ENCODE results near the gene ZNF385B.
"Not testable (repeated sequence)": the region's sequence is repeated elsewhere in the genome, so short reads cannot be mapped to it uniquely, and the experiment has no call there.

ZNF385B gene

DNA sequence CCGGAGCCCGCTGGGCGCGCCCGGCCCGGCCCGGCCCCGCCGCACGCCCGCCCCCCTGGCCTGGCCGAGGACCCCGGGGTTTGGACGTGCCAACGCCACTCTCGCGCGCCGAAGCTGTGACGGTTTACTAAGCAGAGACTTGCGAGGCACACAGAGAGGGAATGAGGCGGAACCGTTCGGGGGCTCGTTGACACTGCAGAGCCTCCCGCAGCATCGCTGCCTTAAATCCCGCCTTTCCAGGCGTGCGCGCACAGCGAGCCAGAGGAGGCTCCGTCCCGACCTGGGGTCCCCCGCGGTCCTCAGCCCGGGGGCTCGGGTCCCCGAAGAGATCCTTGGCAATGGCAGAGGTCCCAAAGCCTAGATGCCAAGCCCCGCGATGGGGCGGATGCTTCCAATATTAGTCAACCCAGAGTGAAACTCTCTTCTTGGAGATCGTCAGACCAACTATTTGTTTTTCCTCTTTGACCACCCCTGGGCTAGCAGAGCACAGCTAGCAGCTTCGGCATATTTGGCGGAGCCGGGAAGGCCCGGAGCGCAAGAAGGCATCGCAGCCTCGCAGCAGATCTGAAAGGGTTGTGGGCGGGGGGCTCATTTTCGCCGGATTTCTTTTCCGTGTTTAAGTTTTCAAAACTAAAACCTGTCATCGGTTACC lies at the start of gene ZNF385B:
Gene ZNF385B (minus strand): TSS at position 197 of the 652 bp plus-strand sequence.
- no peak for DNase-seq

DNA sequence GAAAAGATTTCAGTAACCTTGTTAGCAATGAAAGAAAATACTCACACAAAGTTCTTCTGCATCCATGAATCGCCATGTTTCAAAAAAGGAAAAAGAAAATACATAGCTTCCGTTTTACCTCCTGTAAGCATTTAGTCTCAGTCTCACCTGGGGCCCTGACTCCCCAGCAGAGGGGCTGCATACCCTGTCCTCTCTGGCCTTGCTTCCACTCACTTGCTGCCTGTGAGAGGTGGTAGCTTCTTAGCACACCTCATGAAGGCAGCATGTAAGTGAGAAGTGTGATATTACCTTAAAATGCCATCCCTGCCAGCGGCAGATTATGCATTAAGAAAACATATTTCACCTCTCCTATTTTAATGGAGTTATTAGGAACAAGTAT lies 49.3 kb upstream of the ZNF385B start:
- DNase-seq: no peak

DNA sequence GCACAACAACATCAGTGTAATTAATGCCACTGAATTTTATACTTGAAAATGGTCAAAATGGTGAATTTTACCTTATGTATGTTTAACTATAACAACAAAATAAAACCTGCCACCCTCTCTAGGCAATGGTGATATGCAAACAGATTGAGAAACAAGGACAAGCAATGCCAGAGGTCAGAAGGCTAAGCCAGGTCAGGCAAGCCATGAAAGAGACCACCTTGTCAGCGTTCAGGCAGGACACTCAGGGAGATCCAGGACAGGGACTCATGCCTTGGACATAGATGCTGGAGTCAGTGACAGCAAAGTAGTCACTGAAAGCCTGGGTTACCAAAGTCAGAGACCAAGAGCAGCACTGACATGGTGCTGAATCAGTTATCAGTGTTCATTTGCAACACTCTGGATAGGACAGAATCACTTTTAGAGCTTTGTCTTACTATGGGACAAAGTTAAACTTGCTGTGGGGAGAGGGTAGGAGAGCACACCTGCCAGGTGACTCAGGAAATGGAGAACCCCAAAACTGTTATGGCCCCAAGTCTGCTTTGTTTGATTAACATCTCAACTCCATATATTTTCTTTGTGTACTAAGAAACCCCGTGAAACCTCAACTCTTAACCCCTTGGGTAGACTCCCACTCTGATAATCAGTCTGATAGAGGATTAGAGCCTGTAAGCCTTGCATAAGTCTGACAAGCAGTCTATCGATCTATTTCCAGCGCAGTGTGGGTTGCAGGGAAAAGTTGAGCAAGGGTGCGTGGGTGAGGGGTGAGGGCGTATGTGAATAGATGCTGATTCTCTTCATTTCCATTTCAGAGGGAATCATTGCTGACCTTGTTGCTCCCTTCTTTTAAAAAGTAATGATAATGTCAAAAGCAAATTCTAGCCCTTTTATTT lies 48.7 kb upstream of the ZNF385B start:
- DNase-seq: no peak

DNA sequence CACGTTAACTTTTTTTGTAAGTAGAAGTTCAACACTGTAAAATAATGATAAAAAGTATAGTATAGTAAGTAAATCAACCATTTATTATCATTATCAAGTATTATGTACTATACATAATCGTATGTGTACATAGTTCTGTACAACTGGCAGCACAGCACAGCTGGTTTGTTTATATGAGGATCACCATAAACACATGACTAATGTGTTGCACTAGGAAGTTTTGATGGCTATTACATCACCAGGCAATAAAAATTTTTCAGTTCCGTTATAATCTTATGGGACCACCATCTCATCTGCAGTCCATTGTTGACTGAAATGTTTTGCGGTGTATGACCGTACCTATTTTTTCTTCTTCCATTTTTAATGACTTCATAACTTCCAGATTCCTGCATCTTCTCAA lies 39.2 kb upstream of the ZNF385B start:
- no peak for DNase-seq

DNA sequence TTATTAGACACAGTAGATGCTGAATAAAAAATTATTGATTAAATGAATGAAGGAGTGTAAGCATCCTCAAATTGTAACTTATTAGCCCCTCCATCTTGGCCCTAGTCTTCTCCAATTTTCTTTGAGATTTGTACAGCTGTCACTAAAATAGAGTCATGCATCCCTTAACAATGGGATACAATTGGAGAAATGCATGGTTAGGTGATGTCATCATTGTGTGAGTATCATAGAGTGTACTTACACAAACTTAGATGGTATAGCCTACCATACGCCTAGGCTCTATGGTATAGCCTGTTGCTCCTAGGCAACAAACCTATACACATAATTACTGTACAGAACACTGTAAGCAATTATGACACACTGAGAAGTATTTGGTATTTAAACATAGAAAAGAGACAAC lies 38.3 kb upstream of the ZNF385B start:
- no peak for DNase-seq

DNA sequence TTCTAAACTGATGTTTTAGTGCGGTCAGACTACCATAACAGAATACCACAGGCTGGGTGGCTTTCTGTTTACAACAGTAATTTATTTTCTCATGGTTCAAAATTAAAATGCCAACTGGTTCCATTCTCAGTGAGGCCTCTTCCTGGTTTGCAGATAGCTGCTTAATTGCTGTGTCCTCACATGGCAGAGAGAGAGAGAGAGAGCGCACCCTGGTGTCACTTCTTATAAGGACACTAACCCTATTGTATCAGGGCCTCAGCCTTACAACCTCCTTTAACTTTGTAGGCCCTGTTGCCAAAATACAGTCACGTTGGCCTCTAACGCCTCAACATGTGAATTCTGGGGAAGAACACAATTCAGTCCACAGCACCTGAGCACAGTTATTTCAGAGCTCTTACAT lies 37.5 kb upstream of the ZNF385B start:
- DNase-seq: no peak

DNA sequence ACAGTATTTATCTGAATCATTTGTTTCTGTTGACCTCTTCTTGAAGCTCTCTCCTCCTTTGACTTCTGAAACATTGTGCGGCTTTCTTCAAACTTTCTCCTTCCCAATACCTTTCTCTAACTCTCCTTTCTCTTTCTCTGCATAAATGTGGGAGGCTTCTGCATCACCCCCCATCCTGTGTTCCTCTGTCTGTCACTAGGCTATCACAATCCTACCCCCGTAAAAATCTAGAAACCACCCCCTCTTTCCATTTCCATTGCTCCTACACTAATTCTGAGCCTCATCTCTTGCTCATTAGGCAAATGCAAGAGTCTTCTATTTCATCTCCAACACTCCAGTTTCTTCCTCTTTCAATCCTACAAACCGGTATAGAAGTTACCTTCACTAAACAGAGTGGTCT lies 32.2 kb upstream of the ZNF385B start:
- no peak for DNase-seq

DNA sequence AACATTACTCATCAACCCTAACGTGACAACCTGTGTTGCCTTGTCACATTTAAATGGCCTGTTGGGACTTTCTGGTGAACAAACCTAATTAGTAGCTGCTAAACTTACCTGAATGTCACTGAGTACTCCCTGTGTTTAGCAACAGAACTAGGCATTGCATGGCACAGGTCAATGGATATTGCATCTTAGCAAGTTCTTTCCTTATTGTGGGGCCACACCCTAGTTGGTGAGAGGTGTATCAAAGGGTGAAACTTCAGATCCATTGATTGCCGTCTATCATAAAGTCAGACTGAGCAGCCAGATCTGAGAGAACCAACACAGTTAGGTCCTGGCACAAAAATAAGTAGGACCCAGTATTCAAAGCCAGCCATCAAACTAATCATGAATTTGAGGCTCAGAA lies 29.8 kb upstream of the ZNF385B start:
- DNase-seq: no peak

DNA sequence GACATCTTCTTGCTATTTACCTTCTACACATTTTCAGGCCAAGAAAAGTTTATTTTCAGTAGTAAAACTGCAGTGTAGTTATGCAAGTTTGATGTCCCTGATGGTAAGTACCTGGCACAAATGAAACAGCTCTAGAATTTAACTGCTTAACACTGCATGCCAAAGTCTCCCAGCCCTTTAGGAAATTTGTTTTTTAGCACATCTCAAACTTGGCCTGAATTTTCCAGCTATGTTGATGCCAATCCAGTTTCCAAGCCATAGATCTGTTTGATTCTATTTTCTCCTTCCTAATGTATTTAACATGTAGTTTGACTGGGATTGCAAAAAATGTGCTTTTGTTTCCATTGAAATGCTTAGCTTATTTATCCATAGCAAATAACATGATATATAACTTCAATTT lies 29.3 kb upstream of the ZNF385B start:
- DNase-seq: no peak

DNA sequence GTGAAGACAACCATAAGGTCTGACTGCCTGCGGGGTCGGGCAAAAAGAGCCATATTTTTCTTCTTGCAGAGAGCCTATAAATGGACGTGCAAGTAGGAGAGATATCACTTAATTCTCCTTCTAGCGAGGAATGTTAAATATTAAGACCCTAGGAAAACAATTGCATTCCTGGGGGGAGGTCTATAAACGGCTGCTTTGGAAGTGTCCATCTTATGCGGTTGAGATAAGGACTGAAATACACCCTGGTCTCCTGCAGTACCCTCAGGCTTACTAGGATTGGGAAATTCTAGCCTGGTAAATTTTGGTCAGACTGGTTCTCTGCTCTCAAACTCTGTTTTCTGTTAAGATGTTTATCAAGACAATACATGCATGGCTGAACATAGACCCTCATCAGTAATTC lies 27.2 kb upstream of the ZNF385B start:
- DNase-seq: not testable (repeated sequence)

DNA sequence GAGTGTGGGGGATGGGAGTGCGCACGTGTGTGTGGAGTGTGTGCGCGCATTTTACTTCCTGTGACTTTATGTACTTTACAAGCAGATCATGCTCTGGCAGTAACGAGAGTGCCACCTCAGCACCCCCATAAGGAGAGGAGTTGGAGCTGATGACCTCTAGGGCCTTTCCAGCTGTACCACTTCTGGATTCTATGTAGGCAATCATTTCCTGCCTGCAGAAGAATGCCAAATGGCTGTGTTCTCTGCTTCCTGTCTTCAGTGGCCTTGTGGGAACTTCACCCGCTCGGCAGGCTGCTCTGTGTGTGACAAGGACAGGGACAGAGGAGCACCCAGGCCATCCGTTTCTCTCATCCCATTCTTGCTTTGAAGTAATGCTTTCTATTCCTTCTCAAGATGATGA lies 22.8 kb upstream of the ZNF385B start:
- DNase-seq: no peak

DNA sequence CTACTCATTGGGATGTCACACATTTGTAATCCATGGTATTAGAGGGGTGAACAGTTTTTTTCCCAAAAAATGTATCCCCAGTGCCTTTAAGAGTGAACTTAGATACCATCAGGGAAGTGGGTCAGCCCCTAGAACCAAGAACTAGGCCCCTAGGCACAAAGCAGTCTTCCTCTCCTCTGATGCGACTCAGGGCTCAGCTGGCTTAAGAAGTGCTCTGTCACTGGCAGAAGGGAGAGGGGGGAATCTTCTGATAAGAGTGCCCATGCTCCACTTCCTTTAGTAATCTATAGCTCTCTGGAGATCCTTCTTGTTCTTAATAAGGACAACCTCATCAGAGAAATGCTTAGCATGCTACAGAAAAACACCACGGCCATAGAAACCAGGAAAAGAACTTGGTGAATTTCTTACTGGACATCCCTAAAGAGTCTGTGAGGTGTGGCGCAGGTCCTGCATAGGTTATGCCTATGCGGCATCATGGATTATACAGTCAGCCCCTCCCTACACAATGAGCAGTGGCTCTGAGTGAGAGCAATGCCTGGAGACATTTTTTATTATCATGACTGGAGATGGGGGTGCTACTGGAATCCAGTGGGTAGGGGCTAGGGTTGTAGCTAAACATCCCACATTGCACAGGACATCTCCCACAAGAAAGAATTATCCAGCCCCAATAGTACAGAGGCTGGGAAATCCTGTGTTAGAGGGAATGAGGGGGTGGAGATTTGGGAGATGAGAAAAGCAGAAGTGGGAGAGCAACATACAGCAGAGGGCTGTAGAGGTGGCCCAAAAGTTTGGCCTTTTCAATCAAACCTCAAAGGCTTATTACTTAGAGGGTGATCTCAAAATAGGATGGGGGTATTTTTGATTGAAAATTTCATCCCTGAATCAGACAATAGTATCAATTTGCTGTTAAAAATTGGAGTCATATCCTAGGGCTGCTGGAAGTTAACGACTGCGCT lies 21.7 kb upstream of the ZNF385B start:
- no peak for DNase-seq

DNA sequence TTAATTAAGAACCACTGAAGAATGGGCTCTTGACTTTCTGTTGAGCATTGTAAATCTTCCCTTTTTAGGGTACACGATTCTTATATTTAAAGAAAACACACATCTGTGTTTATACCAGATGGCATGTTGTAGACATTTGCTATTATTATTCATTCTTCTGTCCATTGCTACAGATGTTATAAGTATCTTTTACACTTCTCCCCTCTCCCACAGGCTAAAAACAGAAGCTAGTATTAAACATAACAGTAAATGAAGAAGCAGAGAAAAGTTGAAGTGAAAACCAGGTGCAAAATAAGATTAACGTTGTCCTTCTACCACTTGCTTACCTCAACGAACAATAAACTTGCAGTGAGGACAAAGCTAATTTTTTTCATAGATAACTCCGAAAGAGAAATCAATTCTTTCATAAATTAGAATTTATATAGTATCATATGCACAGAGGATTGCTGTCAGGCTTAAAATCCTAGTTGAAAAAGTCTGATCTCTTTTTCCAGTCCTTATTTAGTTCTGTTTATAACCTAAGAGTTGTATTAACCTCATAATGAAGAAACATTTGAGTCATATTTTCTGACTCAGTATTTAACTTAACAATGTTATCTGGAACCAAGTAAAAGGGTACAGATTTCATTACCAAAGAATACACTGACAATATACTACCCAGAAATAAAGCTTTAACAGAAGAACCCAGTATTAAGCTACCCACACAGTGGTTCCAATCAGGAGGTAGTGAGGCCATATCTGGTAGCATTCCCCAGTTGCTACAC lies 16.4 kb upstream of the ZNF385B start:
- DNase-seq: no peak

DNA sequence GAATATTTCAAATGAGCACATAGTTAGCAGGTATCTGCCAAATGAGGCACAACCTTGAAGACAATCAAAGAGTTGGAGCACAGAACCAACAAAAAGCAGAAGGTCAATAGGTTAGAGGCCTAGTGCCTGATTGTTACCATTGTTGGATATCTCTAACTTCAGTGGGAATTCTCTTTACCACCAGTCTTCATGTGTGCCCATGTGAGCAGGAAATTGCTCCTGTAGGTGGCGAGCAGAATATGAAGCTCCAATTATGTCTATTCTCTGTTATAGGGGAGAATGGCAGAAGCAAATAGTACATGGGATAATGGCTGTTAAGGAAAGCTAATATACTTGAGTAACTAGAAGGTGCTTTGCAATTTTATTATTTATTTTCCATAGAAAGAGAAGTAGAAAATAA lies 14.9 kb upstream of the ZNF385B start:
- no peak for DNase-seq

DNA sequence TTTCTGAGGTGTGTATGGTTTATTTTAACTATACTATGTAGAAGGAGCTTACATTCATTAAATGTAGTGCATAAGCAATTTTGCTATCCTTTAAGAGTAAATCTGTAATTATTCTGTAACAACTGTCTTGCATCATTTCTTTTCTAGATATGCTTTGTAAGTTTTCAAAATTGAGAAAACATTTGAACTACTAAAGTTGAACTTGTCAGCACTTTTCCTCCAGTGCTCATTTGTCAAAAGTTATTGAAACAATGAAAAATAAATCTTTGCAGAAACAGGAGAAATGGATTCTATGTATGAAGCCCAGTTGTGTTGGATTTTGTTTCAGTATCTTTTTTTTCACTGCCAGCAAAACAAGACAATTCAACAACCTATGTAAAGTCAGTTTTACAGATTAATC lies 14.5 kb upstream of the ZNF385B start:
- DNase-seq: no peak

DNA sequence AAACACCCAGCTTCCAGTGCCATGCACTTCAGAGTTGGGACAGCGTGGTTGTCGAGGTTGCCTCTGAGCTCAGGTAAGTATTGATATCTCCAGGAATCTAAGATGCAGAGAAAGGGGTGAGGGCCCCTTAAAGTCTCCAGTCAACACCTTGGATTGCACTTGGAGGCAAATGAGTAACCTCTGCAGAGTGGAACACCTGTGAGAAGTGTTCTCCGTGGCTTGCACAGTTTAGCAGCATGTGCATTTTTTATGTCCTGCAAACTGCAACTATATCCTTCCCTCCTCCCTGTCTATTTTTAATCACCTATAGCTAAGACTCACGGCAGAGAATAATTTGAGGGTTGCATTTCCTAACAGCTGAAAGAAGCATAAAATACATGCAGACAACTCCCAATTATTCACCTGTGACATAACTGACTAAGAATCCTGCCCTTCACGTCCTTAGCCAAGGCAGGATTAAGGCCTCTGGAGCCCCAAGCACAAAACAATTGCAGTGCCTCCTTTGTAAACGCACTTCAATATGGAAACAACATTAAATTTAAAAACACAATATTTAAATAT lies 1.6 kb upstream of the ZNF385B start:
- no peak for DNase-seq

DNA sequence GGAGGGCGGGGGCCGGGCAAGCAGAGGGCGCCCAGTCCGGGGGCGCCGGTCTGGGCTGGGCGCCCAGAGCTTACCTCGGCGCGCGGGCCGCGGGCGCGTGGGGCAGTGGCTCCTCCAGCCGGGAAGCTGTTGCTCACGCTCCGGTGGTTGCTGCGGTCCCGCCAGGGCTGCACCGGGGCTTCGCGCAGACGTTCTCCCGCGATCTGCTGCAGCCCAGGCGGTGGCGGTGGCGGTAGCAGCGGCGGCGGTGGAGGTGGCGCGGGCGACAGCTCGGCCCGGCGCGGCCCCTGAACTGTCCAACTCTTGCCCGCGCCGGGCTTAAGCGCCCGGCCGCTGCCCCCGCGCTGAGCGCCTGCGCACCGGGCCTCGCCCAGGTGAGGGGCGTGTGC lies 391 bp downstream of the ZNF385B start:
- DNase-seq: no peak

DNA sequence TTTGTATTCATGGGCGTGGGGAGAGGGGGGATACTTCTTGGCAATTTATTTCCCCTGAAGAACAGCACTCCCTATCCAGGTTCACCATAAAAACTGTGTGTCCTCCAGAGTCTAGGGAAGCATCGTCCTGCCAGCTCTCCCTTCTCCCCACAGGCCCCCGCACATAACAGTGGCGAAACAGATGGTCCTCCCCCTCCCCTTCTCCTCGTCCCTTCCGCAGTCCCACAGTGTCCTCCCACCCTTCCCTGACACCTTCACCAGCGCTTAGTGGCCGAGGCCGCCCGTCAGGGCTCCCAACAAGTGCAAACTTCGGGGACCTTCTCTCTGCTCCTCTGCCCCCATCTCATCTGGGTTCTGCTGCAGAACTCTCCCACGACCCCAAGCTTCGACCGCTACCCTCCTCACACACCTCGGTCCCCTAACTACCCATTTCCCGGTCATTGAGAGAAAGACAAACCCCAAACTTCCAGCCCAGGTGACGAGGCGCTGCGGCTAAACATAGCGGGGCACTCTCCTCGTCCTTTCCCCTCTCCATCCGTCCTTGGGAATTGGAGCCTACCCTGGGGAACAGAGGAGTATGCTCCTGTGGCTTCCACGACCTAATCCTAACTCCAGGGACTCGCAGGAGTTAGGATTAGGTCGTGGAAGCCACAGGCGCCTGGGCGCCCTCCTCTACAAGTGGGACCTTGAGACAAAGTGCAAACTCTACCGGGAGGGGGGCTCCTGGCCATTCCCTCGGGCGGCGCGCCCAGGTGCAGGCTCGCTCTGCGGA lies 971 bp downstream of the ZNF385B start:
- no peak for DNase-seq

DNA sequence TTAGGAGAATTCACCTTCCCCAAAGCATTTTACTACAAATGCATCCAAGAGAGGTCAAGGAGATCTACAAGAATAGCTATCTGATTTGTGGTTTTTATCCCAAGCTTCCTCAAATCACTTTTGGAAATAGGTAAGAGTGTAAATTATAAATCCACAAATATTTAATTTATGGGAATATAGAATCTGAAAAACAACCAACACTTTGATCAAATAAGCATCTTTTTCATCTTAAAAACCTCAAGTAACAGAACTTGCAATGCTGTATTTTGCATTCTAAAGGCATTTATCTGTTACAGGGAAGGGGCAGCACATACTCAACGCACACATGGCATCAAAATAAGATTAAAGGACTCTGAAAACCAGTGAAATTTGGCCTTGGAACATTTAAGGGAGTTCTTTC lies 1.9 kb downstream of the ZNF385B start:
- no peak for DNase-seq

DNA sequence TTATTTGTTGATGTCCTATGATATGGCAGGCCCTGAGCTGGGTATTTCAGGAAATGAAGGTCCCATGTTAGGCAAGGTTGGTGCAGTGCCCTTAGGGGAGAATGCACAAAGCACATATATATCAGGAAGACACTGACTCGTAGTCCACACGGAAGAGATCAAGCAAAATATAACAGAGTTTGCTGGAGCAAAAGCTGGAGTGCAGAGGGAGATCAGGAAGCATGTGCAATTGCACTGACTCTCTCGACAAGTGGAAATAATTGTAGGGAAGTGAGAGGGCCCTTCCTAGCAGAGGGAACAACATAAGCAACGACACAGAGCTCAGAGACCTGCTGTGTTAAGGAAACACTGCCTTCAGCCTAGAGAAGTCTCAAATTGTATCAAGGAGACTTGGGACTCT lies 4.2 kb downstream of the ZNF385B start:
- no peak for DNase-seq

DNA sequence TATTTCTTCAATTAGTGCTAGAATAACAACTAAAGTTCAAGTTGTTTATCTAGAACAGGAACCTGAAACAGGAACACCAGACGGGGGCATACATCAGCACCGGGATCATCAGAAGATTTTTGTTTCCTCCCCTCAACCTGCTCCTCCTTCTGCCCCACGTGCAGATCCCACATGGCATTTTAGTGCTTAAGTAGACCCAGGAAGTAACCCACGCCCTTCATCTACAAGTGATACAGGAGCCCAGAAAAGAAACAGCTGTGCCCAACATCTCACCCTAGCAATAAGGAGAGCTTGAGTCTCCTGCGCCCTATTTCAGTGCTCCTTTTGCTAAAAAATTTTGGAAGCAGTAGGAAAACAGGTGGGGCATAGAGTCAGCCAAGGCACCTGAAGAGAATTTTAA lies 5.2 kb downstream of the ZNF385B start:
- no peak for DNase-seq

DNA sequence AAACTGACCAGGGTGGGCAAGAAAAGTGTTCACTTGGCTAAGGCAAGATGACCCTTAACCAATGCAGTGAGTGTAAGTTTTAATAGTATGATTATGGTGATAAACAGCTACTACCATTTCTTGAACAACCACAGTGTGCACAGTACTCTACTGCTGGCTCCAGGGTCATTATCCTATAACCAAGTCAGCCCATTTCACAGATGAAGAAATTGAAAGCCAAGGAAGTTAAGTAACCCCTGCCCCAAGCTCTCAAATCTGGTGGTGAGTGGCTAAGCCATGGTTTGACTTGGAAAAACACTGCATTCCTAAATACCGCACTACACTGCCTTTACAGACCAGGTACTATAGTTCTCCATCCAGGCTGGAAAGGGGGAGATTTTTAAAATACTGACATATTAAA lies 5.7 kb downstream of the ZNF385B start:
- no peak for DNase-seq

All from stimulated activated CD4-positive, alpha-beta T cell treated with anti-CD3 and anti-CD28 coated beads, Interleukin-4, amount 100 ng/mL, for 24 hours (primary cell).